ENCODE measurements around the gene PRR20A. TPM values are rescaled to one million over a fixed set of nuclear protein-coding genes. Genes with fewer than 3 reads are reported as not detected.
"Not testable (repeated sequence)": the region's sequence is repeated elsewhere in the genome, so short reads cannot be mapped to it uniquely, and the experiment has no call there.

PRR20A gene
- not detected in 2 replicates for total RNA-seq (2014; rRNA removed; shearing (Covaris generic))
- polyA plus RNA-seq (2015; cell fraction: cytosol; rRNA removed) = not detected in 2 replicates
- not detected in 2 replicates for polyA plus RNA-seq (2015; cell fraction: nucleus; rRNA removed)

DNA sequence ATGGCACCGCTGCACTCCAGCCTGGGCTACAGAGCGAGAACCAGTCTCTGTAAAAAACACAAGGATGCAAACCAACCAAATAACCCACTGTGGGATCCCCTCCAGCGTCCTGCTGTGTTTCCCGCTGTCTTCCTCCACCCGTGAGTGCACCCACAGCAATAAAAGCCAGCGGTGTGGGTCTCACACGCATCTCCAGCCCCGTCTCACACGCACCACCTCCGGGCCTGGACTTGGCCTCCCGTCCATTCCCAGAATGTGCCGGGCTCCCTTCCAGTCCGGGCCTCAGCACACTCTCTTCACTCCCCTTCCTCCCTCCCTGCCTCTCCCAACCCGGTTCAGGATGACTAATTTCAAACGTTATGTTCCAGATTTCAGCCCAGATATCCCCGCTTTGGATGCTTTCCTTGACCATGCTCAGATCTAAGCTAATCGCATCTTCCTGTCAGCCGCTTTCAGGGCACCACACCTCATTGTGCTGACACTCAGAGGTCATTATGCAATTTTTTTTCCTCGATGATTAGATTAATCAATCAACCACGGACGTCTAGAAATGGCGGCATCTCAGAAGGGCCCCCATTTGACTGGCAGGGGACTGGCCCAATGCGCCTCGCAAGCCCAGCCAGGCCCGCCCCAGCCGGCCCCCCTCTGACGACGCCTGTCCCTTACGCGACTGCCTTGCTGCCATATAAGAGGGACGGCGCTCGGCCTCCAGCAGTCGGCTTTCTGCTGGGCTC lies at the start of gene PRR20A:
TSS of gene PRR20A (plus strand) at position 684 of the 734 bp plus-strand sequence. CDS start 387 bp downstream, outside the sequence.
- in situ Hi-C loops (cut with HindIII; ENCODE audit: low pct_unique_long_range_greater_than_20kb, low sequenced_read_pairs); DNase-seq (ENCODE audit: low read depth, low spot score): not testable (repeated sequence)

GRCh38 chr13:57114945-57115344 lies 25.8 kb upstream of the PRR20A start:
- in situ Hi-C loops (cut with HindIII; ENCODE audit: low pct_unique_long_range_greater_than_20kb, low sequenced_read_pairs) = no loop called here
- DNase-seq (ENCODE audit: low read depth, low spot score) = no peak

DNA sequence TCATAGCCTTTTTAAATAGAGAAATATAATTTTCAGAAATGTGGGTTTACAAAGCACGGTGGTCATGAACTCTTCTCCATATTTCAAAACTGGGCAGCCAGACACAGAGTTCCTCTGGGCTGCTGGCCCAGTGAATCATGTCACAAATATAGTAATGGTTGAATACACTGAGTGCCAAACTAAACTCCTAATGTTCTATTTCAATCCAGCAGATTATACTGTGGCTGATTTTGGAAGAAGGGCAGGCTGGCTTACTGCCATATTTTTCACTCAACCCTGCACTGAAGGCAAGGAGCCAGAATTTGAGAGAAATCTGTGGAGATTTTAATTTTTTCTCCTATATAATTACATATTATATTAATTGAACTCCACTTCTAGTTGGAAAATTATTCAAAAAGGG lies 17.0 kb upstream of the PRR20A start:
- in situ Hi-C loops (cut with HindIII; ENCODE audit: low pct_unique_long_range_greater_than_20kb, low sequenced_read_pairs) = no loop called here
- DNase-seq (ENCODE audit: low read depth, low spot score) = no peak

DNA sequence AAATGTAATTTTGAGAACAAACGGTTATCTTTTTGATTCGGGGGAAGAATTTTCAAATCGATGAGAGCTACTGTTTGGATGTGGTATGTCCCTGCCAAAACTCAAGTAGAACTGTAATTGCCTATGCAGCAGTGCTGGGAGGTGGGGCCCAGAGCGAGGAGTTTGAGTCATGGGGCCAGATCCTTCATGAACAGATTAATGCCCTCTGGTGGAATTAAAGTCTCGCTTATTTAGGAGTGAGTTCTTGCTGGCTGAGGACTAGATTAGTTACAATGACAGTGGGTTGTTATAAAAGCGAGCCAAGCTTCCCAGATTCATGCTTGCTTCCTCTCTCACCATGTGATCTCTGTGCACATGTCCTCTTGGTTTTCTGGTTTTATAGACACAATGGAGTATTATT lies 11.8 kb upstream of the PRR20A start:
- peak; percentile 79 for DNase-seq (ENCODE audit: low read depth, low spot score)

DNA sequence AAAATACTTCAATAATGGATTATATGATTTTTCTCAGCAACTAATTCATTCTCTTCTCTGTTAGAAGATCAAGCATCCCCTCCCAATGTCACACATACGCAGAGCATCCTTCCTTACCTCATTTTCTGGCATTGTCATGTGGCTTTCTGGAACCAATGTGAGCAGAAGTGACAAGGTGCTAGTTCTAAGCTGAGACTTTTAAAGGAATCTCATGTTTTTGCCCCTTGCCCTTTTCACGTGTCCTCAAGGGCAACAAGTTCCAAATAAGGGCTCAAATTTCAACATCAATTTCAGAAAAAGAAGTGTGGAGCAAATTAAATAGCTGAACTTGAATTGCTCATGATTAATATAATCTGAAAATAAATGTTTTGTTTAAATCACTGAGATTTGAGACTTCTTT lies 4.6 kb upstream of the PRR20A start:
- in situ Hi-C loops (cut with HindIII; ENCODE audit: low pct_unique_long_range_greater_than_20kb, low sequenced_read_pairs) = no loop called here
- DNase-seq (ENCODE audit: low read depth, low spot score) = no peak

More for the DNA sequence above, 11.8 kb upstream of the PRR20A start:
- in situ Hi-C loops (cut with HindIII; ENCODE audit: low pct_unique_long_range_greater_than_20kb, low sequenced_read_pairs) = no loop called here

- DNase-seq (ENCODE audit: low read depth, low spot score) = no peak
- in situ Hi-C loops (cut with HindIII; ENCODE audit: low pct_unique_long_range_greater_than_20kb, low sequenced_read_pairs) = no loop called here
These were observed 3.1 kb upstream of the PRR20A start for GRCh38 chr13:57137585-57137984.

DNA sequence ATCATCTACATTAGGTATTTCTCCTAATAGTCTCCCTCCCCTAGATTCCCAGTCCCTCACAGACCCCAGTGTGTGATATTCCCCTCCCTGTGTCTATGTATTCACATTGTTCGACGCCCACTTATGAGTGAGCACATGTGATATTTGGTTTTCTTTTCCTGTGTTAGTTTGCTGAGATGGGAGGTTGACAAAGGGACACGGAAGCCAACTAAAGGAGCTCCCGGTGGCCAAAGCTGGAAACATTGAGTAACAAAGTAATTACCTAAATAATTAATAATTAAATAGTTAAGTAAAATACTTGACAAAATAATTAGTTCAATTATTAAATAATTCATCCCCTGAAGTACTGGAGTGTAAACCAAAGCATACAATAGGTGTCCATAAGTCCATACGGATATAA lies 1.7 kb upstream of the PRR20A start:
- in situ Hi-C loops (cut with HindIII; ENCODE audit: low pct_unique_long_range_greater_than_20kb, low sequenced_read_pairs) = no loop called here
- DNase-seq (ENCODE audit: low read depth, low spot score) = no peak

GRCh38 chr13:57139781-57140180 lies 937 bp upstream of the PRR20A start:
- in situ Hi-C loops (cut with HindIII; ENCODE audit: low pct_unique_long_range_greater_than_20kb, low sequenced_read_pairs); DNase-seq (ENCODE audit: low read depth, low spot score): not testable (repeated sequence)

GRCh38 chr13:57147188-57147587 lies 6.5 kb downstream of the PRR20A start, which contains the start of gene PRR20B:
TSS of gene PRR20B (plus strand) at chr13:57147488. CDS start at chr13:57147875, 387 bp downstream.
- DNase-seq (ENCODE audit: low read depth, low spot score); in situ Hi-C loops (cut with HindIII; ENCODE audit: low pct_unique_long_range_greater_than_20kb, low sequenced_read_pairs): not testable (repeated sequence)

- DNase-seq (ENCODE audit: low read depth, low spot score); in situ Hi-C loops (cut with HindIII; ENCODE audit: low pct_unique_long_range_greater_than_20kb, low sequenced_read_pairs): not testable (repeated sequence)
These were observed 7.4 kb downstream of the PRR20A start for GRCh38 chr13:57148106-57148505.

DNA sequence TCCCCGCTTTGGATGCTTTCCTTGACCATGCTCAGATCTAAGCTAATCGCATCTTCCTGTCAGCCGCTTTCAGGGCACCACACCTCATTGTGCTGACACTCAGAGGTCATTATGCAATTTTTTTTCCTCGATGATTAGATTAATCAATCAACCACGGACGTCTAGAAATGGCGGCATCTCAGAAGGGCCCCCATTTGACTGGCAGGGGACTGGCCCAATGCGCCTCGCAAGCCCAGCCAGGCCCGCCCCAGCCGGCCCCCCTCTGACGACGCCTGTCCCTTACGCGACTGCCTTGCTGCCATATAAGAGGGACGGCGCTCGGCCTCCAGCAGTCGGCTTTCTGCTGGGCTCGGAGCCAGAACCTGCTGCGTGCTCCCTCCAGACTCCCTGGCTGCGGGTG lies 13.0 kb downstream of the PRR20A start, which contains the start of gene PRR20C:
TSS of gene PRR20C (plus strand) at position 301 of the 400 bp plus-strand sequence. CDS start 387 bp downstream, outside the sequence.
- DNase-seq (ENCODE audit: low read depth, low spot score); in situ Hi-C loops (cut with HindIII; ENCODE audit: low pct_unique_long_range_greater_than_20kb, low sequenced_read_pairs): not testable (repeated sequence)

DNA sequence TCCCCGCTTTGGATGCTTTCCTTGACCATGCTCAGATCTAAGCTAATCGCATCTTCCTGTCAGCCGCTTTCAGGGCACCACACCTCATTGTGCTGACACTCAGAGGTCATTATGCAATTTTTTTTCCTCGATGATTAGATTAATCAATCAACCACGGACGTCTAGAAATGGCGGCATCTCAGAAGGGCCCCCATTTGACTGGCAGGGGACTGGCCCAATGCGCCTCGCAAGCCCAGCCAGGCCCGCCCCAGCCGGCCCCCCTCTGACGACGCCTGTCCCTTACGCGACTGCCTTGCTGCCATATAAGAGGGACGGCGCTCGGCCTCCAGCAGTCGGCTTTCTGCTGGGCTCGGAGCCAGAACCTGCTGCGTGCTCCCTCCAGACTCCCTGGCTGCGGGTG lies 19.6 kb downstream of the PRR20A start, which contains the start of gene PRR20D:
TSS of gene PRR20D (plus strand) at position 301 of the 400 bp plus-strand sequence. CDS start 387 bp downstream, outside the sequence.
- in situ Hi-C loops (cut with HindIII; ENCODE audit: low pct_unique_long_range_greater_than_20kb, low sequenced_read_pairs); DNase-seq (ENCODE audit: low read depth, low spot score): not testable (repeated sequence)

DNA sequence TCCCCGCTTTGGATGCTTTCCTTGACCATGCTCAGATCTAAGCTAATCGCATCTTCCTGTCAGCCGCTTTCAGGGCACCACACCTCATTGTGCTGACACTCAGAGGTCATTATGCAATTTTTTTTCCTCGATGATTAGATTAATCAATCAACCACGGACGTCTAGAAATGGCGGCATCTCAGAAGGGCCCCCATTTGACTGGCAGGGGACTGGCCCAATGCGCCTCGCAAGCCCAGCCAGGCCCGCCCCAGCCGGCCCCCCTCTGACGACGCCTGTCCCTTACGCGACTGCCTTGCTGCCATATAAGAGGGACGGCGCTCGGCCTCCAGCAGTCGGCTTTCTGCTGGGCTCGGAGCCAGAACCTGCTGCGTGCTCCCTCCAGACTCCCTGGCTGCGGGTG lies 26.2 kb downstream of the PRR20A start, which contains the start of gene PRR20E:
TSS of gene PRR20E (plus strand) at position 301 of the 400 bp plus-strand sequence. CDS start 387 bp downstream, outside the sequence.
- DNase-seq (ENCODE audit: low read depth, low spot score); in situ Hi-C loops (cut with HindIII; ENCODE audit: low pct_unique_long_range_greater_than_20kb, low sequenced_read_pairs): not testable (repeated sequence)

- DNase-seq (ENCODE audit: low read depth, low spot score) = no peak
- in situ Hi-C loops (cut with HindIII; ENCODE audit: low pct_unique_long_range_greater_than_20kb, low sequenced_read_pairs) = no loop called here
These were observed 50.9 kb downstream of the PRR20A start for GRCh38 chr13:57191667-57192066.

Small RNA genes lying within 50 kb of the gene (small RNA-seq; reads per million reads assigned to genes)
- gene PRR20FP = 0 reads per million in 2 experiments

Other genes starting within 250 kb of the PRR20A start
- not detected in 2 replicates for gene PRR20B, start 6.6 kb downstream of the PRR20A start, total RNA-seq (2014; rRNA removed; shearing (Covaris generic))
- gene PRR20C, start 13.1 kb downstream of the PRR20A start, total RNA-seq (2014; rRNA removed; shearing (Covaris generic)) = not detected in 2 replicates
- gene PRR20D, start 19.7 kb downstream of the PRR20A start, total RNA-seq (2014; rRNA removed; shearing (Covaris generic)) = not detected in 2 replicates
- not detected in 2 replicates for gene PRR20E, start 26.3 kb downstream of the PRR20A start, total RNA-seq (2014; rRNA removed; shearing (Covaris generic))